Measurements from ENCODE around the gene PITPNC1.

- TF ChIP-seq EZH2 (optimal IDR thresholded peaks at IDR 0.05; ENCODE audit: low read depth, low read length) (no peak), CTCF (IDR thresholded peaks at IDR 0.05; ENCODE audit: low read length) (no peak), EZH2phosphoT487 (IDR thresholded peaks at IDR 0.05; ENCODE audit: low read length) (no peak)
Measured at GRCh38 chr17:67725373-67725791, 348.3 kb downstream of the PITPNC1 start.
